Testis (tissue), 2 donors: ENCODE measurements around the gene INSM1.

Source experiments
- CTCF ChIP-seq, 3 experiments: fragments of 450-650 bp in 2 of 3; fragments of 200-600 bp in 1 of 3; sonication (generic) in 1 of 3; IDR thresholded peaks; one replicate each; pipeline ENCODE4 v1.5.1; 2016 to 2019; ENCODE audit warnings: antibody characterized with exemption in 3 of 3, mild to moderate bottlenecking in 2 of 3, moderate library complexity in 1 of 3
- POLR2A ChIP-seq: fragments of 450-650 bp; IDR thresholded peaks from one replicate; pipeline ENCODE4 v1.6.1; 2017; ENCODE audit warnings: antibody characterized with exemption, mild to moderate bottlenecking, moderate library complexity

GRCh38 chr20:20353576-20353975 is 14.3 kb upstream of the INSM1 start:
- TF ChIP-seq CTCF (IDR thresholded peaks at IDR 0.05) (no peak), POLR2A (no peak)
